MM.1S (cell line): ENCODE results near the gene PI4KA.
A peak's percentile ranks its signal among the peaks of the same experiment; 100 is the strongest.

Experiments used
- DNase-seq: peaks from one replicate; pipeline ENCODE4 v3.0.0-alpha.2; 2015
- H2AFZ ChIP-seq: fragments of 300-600 bp; sonication (generic); 2 replicates; pipeline ENCODE4 v1.6.0; 2016; ENCODE audit warnings: antibody characterized with exemption, low read length
- H3F3A ChIP-seq: fragments of 300-600 bp; sonication (generic); 2 replicates; pipeline ENCODE4 v1.6.1; 2016; ENCODE audit warnings: mild to moderate bottlenecking, antibody characterized with exemption, low read length, moderate library complexity, mixed read lengths; ENCODE audit not compliant: insufficient read depth
- H3K27ac ChIP-seq: fragments of 300-600 bp; sonication (generic); 2 replicates; pipeline ENCODE4 v1.5.1; 2016; ENCODE audit warnings: mild to moderate bottlenecking, low read length
- H3K27me3 ChIP-seq: fragments of 300-600 bp; sonication (generic); replicated peaks from 2 replicates; pipeline ENCODE4 v1.6.0; 2016; ENCODE audit warnings: low read length; ENCODE audit not compliant: insufficient read depth
- H3K36me3 ChIP-seq: fragments of 300-600 bp; sonication (generic); replicated peaks from 2 replicates; pipeline ENCODE4 v1.6.1; 2016; ENCODE audit warnings: mild to moderate bottlenecking, low read length, mixed read lengths; ENCODE audit not compliant: insufficient read depth
- H3K4me1 ChIP-seq: fragments of 300-600 bp; sonication (generic); 2 replicates; pipeline ENCODE4 v1.6.1; 2016; ENCODE audit warnings: low read length, mixed read lengths
- H3K4me2 ChIP-seq: fragments of 300-600 bp; sonication (generic); 2 replicates; pipeline ENCODE4 v1.6.0; 2016; ENCODE audit warnings: low read depth, low read length
- H3K4me3 ChIP-seq: fragments of 300-600 bp; sonication (generic); 2 replicates; pipeline ENCODE4 v1.5.1; 2016; ENCODE audit warnings: low read length, mixed read lengths
- H3K79me2 ChIP-seq: fragments of 300-600 bp; sonication (generic); 2 replicates; pipeline ENCODE4 v1.6.1; 2016; ENCODE audit warnings: mixed run types, low read length, mixed read lengths
- H3K9ac ChIP-seq: fragments of 300-600 bp; sonication (generic); 2 replicates; pipeline ENCODE4 v1.6.1; 2016; ENCODE audit warnings: low read length, mixed read lengths
- H3K9me2 ChIP-seq: fragments of 300-600 bp; sonication (generic); replicated peaks from 2 replicates; pipeline ENCODE4 v1.6.1; 2016; ENCODE audit warnings: mild to moderate bottlenecking, low read length, mixed read lengths; ENCODE audit not compliant: insufficient read depth
- H3K9me3 ChIP-seq: fragments of 300-600 bp; sonication (generic); replicated peaks from 2 replicates; pipeline ENCODE4 v1.6.1; 2016; ENCODE audit warnings: mild to moderate bottlenecking, low read length, mixed read lengths; ENCODE audit not compliant: insufficient read depth
- H4K20me1 ChIP-seq: fragments of 300-600 bp; sonication (generic); 2 replicates; pipeline ENCODE4 v1.6.1; 2016; ENCODE audit warnings: mild to moderate bottlenecking, low read length, moderate library complexity, mixed read lengths; ENCODE audit not compliant: insufficient read depth
- EZH2 ChIP-seq: fragments of 300-600 bp; sonication (generic); optimal IDR thresholded peaks from 2 replicates; pipeline ENCODE3; 2017; ENCODE audit warnings: low read depth, mild to moderate bottlenecking, antibody characterized with exemption, low read length, mixed read lengths
- EZH2phosphoT487 ChIP-seq: fragments of 300-600 bp; sonication (generic); IDR thresholded peaks from 2 replicates; pipeline ENCODE4 v1.6.1; 2018; ENCODE audit warnings: antibody characterized with exemption, low read length
- TF ChIP-seq, protein P1 (sequence below): fragments of 300-600 bp; sonication (generic); IDR thresholded peaks from 2 replicates; pipeline ENCODE4 v1.5.1; 2016; ENCODE audit warnings: antibody characterized with exemption, low read length, mixed read lengths

Gene PI4KA

DNA sequence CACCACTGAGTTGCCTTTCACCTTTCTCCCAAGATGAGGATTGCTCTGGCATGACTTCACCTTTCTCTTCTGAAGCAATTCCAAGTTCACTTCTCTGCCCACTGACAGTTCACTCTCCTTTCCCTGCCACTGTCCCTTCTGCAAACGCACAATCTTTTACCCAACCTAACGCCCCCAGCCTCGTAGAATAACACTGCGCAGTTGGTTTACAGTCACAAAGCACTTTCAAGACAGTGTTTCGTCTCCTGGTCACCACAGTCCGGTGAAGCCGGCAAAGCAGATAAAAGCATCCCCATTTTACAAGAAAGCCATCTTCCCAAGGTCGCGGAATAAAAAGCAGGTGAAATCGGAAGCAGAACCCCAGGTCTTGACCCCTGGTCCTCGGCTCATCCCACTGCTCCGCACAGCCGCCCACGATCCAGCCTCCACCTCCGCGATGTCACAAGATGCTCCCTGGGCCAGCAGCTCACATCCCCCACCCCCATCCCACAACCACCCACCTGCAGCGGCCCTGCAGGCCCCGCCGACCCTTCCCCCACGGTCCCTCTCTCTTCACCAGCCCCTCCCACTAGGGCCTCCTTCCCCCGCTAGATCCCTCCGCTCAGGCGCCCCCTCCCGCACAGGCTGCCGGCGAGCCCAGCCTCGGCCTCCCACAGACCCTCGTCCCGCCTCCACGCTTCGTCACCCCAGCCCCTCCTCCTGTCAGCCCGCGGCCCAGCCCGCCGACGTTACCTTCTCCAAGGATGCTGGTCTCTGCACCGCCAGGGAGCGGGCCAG is 585 bp downstream of the PI4KA start:
- Histone ChIP-seq H3K4me1 (peaks cover 16% of the 10 kb centered on the region), H3K36me3 (no peaks in the 10 kb centered on the region), H4K20me1 (peaks cover 10% of the 10 kb centered on the region), H3K79me2 (peaks cover 83% of the 10 kb centered on the region), H3K27ac (peak overlapping the region; percentile 70; the same call in 1 of the 2 replicates), H3K4me3 (peak overlapping the region; percentile 91), H2AFZ (peak overlapping the region; percentile 87), H3K9ac (peak overlapping the region; percentile 89), H3K9me2 (no peaks in the 10 kb centered on the region), H3K27me3 (no peaks in the 10 kb centered on the region), H3K4me2 (peak overlapping the region; percentile 96), H3K9me3 (no peaks in the 10 kb centered on the region), H3F3A (no peaks in the 10 kb centered on the region; the same call in 1 of the 2 replicates)
- peak; percentile 82 for DNase-seq
- TF ChIP-seq EZH2 (no peak), EZH2phosphoT487 (no peak)
- TF ChIP-seq, protein P1, sequence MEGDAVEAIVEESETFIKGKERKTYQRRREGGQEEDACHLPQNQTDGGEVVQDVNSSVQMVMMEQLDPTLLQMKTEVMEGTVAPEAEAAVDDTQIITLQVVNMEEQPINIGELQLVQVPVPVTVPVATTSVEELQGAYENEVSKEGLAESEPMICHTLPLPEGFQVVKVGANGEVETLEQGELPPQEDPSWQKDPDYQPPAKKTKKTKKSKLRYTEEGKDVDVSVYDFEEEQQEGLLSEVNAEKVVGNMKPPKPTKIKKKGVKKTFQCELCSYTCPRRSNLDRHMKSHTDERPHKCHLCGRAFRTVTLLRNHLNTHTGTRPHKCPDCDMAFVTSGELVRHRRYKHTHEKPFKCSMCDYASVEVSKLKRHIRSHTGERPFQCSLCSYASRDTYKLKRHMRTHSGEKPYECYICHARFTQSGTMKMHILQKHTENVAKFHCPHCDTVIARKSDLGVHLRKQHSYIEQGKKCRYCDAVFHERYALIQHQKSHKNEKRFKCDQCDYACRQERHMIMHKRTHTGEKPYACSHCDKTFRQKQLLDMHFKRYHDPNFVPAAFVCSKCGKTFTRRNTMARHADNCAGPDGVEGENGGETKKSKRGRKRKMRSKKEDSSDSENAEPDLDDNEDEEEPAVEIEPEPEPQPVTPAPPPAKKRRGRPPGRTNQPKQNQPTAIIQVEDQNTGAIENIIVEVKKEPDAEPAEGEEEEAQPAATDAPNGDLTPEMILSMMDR = no peak

DNA sequence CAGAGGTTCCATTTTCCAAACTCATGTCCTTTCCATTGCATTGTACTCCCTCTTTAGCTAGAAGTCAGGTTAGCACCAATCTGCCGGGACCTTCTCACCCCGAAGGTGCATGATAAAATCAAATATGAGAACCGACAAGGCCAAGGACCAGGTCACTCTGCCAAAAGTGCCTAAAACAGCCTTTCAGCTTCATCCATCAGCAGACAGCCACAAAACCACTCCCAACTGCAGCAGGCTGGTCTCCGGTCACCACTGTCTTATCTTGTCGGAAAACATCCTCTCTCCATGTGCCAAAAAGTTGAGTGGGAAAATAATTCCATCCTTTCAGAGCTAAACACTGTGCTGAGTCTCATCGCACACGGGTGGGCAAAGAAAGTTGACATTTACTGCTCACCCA is 1.4 kb downstream of the PI4KA start:
- H3K9me2 ChIP-seq = no peaks in the 10 kb centered on the region
- H3K79me2 ChIP-seq = peaks cover 84% of the 10 kb centered on the region
- H2AFZ ChIP-seq = no peak overlapping the region
- H4K20me1 ChIP-seq = peaks cover 10% of the 10 kb centered on the region
- peak overlapping the region; percentile 89; the same call in 1 of the 2 replicates for H3K9ac ChIP-seq
- DNase-seq = no peak
- TF ChIP-seq, protein P1 = no peak
- no peak for TF ChIP-seq EZH2
- no peak for TF ChIP-seq EZH2phosphoT487
- H3K4me3 ChIP-seq = peak overlapping the region; percentile 91
- H3K4me1 ChIP-seq = peaks cover 16% of the 10 kb centered on the region
- no peaks in the 10 kb centered on the region for H3K36me3 ChIP-seq
- no peaks in the 10 kb centered on the region for H3K9me3 ChIP-seq
- H3F3A ChIP-seq = no peaks in the 10 kb centered on the region; the same call in 1 of the 2 replicates
- no peak overlapping the region for H3K27ac ChIP-seq
- peak overlapping the region; percentile 96 for H3K4me2 ChIP-seq
- H3K27me3 ChIP-seq = no peaks in the 10 kb centered on the region

DNA sequence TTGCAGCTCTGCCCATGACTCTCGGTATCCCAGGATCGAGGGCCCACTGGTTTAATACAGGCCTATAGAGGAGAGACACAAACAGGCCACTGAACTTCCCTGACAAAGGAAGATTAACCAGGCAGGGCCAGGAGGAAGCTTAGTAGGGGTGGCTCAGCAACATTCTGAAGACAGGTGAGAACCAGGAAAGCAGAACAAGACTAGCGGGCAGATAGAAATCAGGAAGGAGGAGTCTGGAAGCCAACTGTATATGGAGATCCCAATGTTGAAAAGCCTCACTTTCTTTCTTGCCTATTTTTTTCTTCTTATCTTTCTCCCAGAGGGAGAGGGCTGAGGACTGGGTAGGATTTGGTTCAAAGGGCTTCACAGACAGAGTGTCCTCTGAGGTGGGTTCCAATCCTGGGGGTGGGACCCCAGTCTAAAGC is 5.4 kb downstream of the PI4KA start:
- no peaks in the 10 kb centered on the region for H3K27me3 ChIP-seq
- no peak overlapping the region for H3K9ac ChIP-seq
- H3K9me3 ChIP-seq = no peaks in the 10 kb centered on the region
- no peaks in the 10 kb centered on the region; the same call in 1 of the 2 replicates for H3F3A ChIP-seq
- peaks cover 9% of the 10 kb centered on the region; the same call in 1 of the 2 replicates for H3K4me1 ChIP-seq
- H2AFZ ChIP-seq = no peak overlapping the region
- H4K20me1 ChIP-seq = peaks cover 10% of the 10 kb centered on the region
- DNase-seq = no peak
- H3K36me3 ChIP-seq = no peaks in the 10 kb centered on the region
- no peak overlapping the region for H3K4me2 ChIP-seq
- H3K27ac ChIP-seq = no peak overlapping the region
- H3K79me2 ChIP-seq = peaks cover 95% of the 10 kb centered on the region
- TF ChIP-seq, protein P1 = no peak
- TF ChIP-seq EZH2phosphoT487 = no peak
- TF ChIP-seq EZH2 = no peak
- no peak overlapping the region for H3K4me3 ChIP-seq
- H3K9me2 ChIP-seq = no peaks in the 10 kb centered on the region
